GM18498 (cell line): ENCODE measurements around the gene PRKAR1B.
"Not testable (repeated sequence)": the region's sequence is repeated elsewhere in the genome, so short reads cannot be mapped to it uniquely, and the experiment has no call there.

Experiments
- ATAC-seq: cut with Tn5 transposase; IDR thresholded peaks from one replicate; pipeline ENCODE4 v1.9.1; 2021; ENCODE audit warnings: mild to moderate bottlenecking, moderate library complexity; ENCODE audit not compliant: unreplicated experiment

The PRKAR1B gene

DNA sequence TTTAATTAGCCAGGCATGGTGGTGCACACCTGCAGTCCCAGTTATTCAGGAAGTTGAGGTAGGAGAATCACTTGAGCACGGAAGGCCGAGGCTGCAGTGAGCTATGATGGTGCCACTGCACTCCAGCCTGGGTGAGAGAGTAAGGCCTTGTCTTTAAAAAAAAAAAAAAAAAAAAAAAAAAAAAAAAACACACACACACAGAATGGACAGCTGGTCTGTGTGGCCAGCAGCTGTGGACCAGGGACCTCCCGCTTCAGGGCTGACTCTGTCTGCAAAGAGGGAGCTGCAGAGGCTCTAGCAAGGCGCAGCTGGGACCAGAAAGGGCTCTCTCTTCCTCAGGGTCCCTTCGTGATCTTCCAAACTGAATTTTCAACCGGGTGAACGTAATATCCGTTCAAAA is 54.2 kb downstream of the PRKAR1B start:
- ATAC-seq, result no peak

DNA sequence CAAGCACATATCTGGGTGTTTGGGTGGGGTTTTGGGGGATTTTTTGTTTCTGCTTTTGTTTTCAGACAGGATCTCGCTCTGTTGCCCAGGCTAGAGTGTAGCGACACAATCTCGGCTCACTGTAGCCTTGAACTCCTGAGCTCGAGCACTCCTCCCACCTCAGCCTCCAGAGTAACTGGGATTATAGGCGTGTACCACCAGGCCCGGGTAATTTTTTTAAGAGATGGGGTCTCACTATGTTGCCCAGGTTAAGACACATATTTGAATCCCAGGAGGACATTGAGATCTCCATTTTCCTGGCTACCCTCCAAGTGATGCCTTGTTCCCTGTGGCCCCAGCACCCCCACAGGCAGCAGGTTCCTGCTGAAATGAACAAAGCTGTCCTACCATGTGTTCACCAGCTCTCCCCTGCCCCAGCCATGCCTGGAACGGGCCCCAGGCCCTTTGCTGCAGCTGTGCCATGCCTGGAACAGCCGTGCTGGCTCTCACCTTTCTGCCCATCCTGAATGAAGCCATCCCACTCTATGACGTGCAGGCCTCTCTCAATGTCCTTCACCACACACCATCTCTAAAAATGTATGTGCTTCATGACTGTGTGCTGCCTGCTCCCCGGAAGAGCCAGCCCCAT is 55.6 kb downstream of the PRKAR1B start:
- ATAC-seq, result no peak

DNA sequence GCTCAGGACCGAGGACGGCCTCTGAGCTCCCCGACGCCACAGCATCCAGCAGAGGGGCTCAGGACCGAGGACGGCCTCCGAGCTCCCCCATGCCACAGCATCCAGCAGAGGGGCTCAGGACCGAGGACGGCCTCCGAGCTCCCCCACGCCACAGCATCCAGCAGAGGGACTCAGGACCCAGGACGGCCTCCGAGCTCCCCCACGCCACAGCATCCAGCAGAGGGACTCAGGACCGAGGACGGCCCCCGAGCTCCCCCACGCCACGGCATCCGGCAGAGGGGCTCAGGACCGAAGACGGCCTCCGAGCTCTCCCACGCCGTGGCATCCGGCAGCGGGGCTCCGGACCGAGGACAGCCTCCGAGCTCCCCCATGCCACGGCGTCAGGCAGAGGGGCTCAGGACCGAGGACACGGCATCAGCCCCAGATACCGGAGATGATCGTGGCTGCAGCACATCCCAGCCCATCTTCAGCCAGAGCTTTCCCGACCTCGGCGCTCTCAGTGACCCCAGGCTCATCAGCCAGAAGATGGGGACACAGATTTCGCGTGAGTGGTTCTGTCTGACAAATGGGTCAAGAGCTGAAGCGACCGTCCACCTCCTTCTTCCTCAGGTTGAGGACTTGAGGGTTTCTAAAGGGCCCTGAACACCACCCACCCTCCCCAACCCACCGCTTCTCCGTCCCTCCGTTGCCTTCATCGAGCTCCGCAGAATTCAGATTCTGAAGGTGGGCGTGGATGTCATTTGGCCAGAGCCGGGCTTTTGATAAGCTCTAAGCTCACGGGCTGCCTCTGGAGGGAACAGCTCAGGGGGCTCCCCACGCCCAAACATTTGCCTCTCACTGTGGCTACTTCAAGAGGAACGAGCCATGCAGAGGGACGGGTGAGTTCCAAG is 56.3 kb downstream of the PRKAR1B start:
- ATAC-seq, result no peak

DNA sequence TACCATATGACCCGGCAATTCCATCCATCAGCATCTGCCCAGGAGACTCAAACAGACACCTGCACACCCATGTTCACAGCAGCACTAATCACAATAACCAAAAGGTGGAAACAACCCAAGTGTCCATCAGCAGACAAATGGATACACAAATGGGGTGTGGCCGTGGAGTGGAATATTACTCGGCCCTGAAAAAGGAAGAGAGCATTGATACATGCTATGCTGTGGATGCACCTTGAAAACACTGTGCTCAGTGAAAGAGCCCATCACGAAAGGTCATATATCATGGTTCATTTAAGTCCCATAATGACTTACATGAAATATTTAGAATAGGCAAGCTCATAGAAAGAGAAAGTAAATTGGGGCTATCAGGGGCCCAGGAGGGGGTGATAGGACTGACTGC is 58.1 kb downstream of the PRKAR1B start:
- ATAC-seq, result no peak

DNA sequence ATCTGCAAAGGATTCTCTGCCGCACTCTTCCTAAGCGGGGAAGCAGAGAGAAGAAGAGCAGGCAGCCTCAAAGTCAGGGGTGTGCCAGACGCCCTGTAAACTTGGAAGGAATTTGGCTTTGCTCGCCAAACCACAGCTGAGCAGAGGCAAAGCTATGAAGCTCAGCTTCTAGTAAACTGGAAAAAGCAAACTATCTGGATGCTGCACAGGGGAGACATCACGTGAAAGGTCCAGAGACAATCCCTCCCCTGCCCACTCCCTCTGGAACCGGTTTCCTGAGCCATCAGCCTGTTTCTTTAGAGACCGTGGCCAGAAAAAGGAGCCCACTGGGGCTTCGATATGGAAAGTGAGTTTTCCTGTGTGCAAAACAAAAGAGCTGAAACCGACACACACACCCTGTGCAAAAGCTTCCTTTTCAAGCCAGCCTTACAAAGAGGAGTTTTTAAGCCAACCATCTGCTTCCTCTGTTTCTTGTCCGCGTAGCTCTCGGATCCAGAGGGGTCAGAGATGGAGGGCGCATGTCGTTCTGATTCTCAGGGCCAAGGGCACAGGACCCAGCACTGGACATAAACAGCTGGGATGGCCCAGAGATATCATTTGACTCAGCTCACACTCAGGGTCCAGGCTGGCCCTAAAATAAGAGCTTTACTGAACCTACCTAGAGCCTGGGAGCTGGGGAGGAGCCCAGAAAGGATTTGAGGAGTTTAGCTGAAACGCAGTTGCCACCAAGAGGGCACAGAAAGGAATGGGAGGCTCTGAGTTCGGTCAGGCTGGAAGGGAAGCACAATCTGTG is 58.7 kb downstream of the PRKAR1B start:
- ATAC-seq, result no peak

DNA sequence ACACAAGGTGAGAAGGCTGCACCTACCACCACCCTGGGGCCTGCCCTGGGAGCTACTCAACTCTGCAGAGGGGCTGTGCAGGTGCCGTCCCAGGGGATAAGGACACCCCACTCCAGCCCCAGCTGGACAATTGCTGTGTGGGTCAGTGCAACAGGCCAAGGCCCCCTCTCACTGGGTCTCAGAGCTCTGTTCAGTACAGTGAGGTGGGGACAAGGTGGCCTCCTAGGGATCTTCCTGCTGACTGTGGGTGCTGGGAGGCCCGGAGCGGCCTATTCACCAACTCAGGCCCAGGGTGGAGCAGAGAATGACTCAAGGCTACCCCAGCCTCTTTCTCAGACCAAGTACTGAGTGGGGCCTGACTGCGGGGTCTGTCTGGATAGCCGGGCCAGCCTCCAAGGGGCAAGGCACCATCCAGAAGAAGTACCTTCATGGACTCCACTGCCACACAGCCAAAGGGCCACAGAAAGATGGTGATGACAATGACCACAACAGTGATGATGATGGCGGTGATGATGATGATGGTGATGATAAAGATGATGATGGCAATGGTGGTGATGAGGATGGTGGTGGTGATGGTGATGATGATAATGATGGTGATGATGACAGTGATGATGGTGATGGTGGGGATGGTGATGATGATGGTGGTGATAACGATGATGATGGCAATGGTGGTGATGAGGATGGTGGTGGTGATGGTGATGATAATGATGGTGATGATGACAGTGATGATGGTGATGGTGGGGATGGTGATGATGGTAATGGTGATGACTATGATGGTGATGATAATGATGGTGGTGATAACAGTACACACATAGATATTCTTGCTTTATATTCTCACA is 60.4 kb downstream of the PRKAR1B start:
- no peak for ATAC-seq

DNA sequence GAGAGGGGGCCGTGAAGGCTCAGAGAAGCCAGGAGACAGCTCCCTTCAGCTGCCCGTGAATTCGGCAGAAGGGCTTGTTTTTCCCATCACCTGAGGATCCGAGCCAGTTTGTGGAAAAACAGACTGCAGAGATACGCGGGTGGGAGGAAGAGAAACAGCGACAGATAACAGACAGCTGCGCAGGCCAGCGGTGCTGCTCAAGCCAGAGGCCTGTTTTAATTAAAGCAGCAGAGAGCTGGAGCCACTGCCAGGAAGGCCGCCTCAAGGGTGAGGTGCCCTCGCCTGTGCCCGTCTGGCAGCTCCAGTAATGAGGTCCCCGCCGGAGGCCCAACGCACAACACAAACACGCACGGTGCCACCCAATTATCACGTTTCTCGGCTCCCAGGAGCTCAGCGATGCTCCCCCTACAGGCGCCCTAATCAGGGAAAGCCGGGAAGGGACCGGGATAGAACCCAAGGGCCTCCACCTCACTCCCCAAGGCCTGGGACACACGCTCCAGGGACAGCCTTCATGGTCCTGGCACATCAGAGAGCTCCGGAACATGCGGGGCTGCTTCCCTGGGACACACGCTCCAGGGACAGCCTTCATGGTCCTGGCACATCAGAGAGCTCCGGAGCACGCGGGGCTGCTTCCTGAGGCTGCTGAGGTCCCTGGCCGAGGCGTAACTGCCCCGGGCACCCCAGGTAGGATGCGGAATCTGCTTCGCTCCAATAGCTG is 61.2 kb downstream of the PRKAR1B start:
- ATAC-seq, result no peak

DNA sequence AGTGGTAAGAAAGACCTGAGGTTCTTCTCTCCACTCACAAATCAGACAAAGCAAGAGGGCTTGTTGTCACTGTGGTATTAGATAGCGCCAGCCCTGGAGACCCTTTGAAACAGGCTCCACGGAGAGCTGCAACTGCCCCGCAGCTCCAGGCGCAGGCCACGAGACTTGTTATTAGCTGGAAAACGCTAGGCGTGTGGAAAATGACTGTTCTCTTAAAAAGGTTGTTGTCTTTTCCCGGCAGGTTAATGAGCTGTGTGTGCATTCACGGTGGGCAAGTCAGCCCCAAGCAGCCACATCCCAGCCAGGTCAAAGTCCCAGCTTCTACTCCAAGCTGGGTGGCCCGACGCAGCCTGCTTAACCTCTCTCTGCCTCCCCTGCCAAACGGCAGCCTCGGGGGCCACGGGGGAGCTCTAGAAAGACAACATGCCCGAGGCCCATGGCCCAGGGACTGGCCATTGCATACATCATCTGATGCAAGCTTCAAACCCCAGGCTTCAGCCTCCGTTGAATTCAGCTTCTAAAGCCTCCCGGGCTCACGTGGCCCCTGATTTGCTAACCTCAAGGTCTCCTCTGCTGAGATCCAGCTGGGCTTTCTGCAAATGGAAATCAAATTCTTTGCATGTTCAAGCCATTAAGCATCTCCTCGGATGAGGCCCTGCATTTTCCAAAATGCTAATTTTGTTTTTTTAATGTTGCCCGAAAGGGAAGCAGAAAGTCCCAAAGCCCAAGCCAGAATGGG is 61.9 kb downstream of the PRKAR1B start:
- no peak for ATAC-seq

DNA sequence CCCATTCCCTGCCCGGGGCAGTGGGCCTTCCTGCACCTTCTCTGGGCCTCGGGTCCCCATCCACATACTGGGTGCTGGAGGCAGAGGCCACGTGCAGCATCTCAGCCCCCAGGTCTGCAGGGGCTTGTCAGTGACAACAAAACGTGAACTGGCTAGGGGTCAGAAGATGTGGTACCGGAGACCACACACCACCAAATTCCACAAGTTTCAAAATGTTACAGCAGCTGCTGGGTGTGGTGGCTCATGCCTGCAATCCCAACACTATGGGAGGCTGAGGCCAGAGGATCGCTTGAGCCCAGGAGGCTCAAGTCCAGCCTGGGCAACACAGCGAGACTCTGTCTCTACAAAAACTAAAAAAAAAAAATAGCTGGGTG is 62.7 kb downstream of the PRKAR1B start:
- no peak for ATAC-seq

DNA sequence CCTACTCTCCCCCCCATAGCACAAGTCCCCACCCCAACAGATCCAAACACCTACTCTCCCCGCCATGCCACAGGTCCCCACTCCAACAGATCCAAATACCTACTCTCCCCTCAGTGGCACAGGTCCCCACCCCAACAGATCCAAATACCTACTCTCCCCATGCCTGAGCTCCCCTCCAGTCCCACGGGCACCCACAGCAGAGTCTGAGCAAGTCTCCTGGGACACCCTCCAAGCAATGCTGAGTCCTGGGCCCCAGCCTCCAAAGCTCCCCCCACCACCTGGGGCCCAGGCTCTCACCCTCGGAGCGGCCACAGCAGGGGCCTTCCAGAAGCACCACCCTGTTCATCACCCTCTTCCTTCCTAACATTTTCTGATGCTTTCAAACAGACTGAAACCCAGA is 64.5 kb downstream of the PRKAR1B start:
- no peak for ATAC-seq

DNA sequence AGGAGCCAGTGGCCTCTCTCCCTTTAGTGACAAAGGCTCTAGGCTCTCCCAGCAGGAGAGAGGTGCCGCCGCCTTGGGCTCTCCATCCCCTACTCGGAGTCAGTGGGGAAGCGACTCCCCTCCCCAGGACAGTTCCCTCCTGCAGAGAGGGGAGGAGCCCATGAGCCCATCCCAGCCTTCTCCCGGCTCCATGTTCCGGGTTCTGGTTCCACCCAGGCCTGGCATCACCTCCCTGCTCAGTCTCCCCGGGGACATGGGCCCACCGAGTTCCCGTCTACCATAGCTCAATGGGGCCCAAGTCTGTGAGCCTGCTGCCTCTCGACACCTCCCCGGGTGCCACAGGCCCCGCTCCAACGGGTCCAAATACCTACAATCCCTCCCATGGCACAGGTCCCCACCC is 67.1 kb downstream of the PRKAR1B start:
- ATAC-seq, result no peak

DNA sequence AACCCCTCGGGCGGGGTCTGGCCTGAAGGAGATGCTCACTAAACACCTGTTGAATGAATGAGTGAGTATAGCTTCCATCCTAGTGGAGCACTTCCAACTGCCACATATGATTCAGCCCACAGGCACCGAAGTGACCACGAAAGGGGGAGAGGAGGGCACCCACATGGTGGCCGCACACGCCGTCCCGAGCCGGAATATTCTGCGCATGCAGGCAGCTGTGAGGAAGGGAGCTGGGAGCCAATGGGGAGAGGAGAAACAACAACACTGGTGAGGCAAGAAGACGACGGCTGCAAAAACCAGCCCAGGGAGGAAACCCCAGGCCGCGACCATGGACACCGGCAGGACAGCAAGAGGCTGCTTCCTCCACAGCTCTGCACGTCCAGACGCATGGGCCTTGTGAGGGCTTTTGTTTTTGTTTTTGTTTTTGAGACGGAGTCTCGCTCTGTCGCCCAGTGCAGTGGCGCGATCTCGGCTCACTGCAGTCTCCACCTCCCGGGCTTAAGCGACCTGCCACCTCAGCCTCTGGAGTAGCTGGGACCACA is 67.7 kb downstream of the PRKAR1B start:
- ATAC-seq, result no peak

DNA sequence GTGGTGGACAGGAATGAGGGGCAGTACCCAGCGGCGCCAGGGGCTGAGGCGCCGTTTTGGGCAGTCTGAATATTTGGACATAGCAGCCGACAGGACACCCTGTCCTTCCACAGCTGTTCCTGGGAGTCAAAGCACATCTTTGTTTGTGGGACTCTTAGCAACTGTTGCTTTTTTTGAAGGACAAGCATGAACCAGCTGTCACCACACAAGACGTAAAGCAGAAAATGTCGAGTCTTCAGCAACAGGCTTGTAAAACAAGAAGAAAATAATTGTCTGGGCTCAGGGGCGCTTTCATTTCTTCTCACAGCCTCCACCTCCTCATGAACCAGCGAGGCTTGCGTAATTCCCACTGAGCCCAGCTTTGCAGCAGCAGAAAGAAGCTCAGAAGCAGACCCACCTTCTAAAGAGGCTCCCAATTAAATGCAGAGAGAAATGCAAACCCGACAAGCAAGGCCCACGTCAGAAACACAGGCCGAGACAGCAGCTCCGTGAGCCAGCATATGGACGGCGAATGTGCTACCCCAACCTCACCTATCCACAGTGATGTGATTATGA is 69.4 kb downstream of the PRKAR1B start:
- no peak for ATAC-seq

DNA sequence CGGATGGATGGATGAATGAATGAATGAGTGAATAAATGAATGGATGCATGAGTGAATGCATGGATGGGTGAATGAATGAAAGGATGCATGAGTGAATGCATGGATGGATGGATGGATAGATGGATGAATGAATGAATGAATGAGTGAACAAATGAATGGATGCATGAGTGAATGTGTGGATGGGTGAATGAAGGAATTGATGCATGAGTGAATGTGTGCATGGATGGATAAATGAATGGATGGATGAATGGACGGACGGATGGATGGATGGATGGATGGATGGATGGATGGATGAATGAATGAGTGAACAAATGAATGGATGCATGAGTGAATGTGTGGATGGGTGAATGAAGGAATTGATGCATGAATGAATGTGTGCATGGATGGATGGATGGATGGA is 70.1 kb downstream of the PRKAR1B start:
- not testable (repeated sequence) for ATAC-seq

DNA sequence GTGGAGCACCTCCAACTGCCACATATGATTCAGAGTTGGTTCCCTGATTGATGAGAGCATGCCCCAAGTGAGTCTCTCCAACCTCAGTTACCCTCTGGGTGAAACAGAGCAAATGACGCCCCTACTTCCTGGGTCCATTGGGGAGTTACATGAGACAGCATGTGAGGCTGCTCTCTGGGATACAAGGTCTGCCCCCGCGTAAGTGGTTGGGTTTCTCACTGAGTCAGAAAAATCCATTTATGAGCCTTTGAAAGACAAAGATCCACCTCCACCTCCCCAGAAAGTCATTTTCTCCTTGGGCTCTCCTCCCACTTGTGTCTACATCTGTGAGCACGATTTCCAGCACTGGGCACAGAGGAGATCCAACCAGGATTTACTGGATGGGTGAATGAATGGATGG is 71.3 kb downstream of the PRKAR1B start:
- no peak for ATAC-seq

DNA sequence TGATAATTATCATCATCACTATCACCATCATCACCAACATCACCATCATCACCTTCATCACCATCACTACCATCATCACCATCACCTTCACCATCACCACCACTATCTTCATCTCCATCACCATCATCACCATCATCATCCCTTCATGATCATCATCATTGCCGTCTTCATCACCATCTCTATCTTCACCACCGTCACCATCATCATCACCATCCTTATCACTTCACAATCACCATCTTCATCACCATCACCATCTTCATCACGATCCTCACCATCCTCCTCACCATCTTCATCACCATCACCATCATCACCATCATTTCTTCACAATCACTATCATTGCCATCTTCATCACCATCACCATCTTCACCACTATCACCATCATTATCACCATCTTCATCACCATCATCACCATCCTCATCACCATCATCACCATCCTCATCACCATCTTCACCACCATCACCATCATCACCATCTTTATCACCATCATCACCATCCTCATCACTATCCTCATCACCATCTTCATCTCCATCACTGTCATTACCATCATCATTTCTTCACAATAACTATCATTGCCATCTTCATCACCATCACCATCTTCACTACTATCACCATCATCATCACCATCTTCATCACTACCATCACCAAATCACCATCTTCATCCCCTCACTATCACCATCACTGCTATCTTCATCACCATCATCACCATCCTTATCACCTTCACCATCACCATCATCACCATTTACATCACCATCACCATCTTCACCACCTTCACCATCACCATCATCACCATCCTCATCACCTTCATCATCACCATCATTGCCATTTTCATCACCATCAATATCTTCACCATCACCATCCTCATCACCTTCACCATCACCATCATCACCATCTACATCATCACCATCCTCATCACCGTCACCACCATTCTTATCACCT is 73.0 kb downstream of the PRKAR1B start:
- ATAC-seq, result no peak

DNA sequence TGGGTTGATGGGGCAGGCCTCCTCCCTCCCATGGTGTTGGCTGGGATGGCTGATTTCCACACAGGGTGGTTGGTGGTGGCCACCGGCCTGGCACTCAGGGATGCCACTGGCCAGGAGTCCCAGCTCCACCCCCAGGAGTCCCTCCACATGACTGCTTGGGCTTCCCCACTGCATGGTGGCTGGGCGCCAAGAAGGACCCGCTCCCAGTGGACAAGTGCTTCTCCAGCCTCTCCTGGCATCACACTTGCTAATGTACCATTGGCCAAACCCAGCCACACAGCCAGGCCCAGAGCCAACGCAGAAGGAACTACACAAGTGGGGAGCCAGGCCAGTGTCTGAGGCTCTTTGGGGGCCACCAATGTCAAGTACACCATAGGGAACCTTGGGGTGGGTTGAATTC is 74.2 kb downstream of the PRKAR1B start:
- ATAC-seq, result no peak

DNA sequence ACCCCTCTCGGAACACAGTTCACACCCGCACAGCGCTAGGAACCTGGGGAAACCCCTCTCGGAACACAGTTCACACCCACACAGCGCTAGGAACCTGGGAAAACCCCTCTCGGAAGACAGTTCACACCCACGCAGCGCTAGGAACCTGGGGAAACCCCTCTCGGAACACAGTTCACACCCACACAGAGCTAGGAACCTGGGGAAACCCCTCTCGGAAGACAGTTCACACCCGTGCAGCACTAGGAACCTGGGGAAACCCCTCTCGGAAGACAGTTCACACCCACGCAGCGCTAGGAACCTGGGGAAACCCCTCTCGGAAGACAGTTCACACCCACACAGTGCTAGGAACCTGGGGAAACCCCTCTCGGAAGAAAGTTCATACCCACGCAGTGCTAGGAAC is 74.9 kb downstream of the PRKAR1B start:
- not testable (repeated sequence) for ATAC-seq
